Osteocyte (in vitro differentiated cells): ENCODE results near the gene ASS1. TPM values are rescaled to one million over a fixed set of nuclear protein-coding genes. Genes with fewer than 3 reads are reported as not detected.
"Not testable (repeated sequence)": the region's sequence is repeated elsewhere in the genome, so short reads cannot be mapped to it uniquely, and the experiment has no call there.

Experiments
- DNase-seq: peaks from one replicate; pipeline ENCODE4 v3.0.0; 2021; ENCODE audit warnings: mixed read lengths; ENCODE audit not compliant: unreplicated experiment; ENCODE audit errors: extremely low spot score
- H3K27ac Mint-ChIP-seq: one replicate; pipeline ENCODE4 v1.8.0; 2021; ENCODE audit warnings: mild to moderate bottlenecking, mixed read lengths; ENCODE audit not compliant: unreplicated experiment
- H3K27me3 Mint-ChIP-seq: one replicate; pipeline ENCODE4 v1.8.0; 2021; ENCODE audit warnings: mixed read lengths; ENCODE audit not compliant: unreplicated experiment
- H3K36me3 Mint-ChIP-seq: one replicate; pipeline ENCODE4 v1.8.0; 2021; ENCODE audit warnings: mixed read lengths; ENCODE audit not compliant: unreplicated experiment
- H3K4me1 Mint-ChIP-seq: one replicate; pipeline ENCODE4 v1.8.0; 2021; ENCODE audit warnings: mixed read lengths; ENCODE audit not compliant: unreplicated experiment
- H3K4me3 Mint-ChIP-seq: one replicate; pipeline ENCODE4 v1.8.0; 2021; ENCODE audit warnings: mild to moderate bottlenecking, moderate library complexity, mixed read lengths; ENCODE audit not compliant: unreplicated experiment
- H3K9me3 Mint-ChIP-seq: one replicate; pipeline ENCODE4 v1.8.0; 2021; ENCODE audit warnings: mixed read lengths; ENCODE audit not compliant: unreplicated experiment
- total RNA-seq: library from RNA; stranded (reverse); gene quantifications from 2 replicates; pipeline ENCODE4 v1.2.1, GENCODE V29; 2021
- TF ChIP-seq, protein P1 (sequence below): fragments of 200-600 bp; sonication (generic); IDR thresholded peaks from 2 replicates; pipeline ENCODE4 v1.5.0; 2021; ENCODE audit warnings: antibody characterized with exemption, mild to moderate bottlenecking, moderate library complexity

Gene ASS1
- total RNA-seq, 1 donor from 2014 or later, result 219 TPM

DNA sequence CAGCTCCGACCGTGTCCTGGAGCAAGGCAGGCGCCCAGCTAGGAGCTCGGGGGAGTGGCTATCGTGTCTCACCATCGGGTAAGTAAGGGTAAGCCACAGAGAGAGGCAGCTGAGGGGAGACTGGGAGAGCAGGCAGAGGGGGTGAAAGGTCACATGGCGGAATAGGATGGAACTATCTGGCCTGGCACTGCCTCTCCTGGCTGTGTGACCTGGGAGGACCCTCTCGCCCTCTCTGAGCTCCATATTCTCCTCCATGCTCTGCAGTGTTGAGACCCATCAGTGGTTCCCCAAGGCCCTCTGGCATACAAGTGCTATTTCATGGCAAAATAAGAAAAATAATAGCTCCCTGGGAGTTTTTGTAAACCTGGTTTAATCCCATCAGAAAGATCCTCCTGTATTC lies 43.9 kb upstream of the ASS1 start:
- no peaks in the 10 kb centered on the region for H3K4me1 Mint-ChIP-seq

DNA sequence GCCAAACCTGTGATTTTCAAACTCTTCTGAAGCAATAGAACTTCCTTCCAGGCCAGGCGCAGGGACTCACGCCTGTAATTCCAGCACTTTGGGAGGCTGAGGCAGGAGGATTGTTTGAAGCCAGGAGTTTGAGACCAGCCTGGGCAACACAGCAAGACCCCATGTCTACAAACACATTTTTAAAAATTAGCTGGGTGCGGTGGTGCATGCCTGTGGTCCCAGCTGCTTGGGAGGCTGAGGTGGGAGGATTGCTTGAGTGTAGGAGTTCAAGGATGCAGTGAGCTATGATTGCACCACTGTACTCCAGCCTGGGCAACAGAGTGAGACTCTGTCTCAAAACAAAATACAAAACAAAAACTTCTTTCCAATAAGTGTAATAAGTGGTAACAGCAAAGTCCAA lies 43.0 kb upstream of the ASS1 start:
- H3K36me3 Mint-ChIP-seq, H3K4me3 Mint-ChIP-seq, DNase-seq, H3K4me1 Mint-ChIP-seq, H3K9me3 Mint-ChIP-seq, H3K27ac Mint-ChIP-seq: not testable (repeated sequence)
- peaks cover 20% of the 10 kb centered on the region for H3K27me3 Mint-ChIP-seq

More for the DNA sequence above, 43.9 kb upstream of the ASS1 start:
- H3K9me3 Mint-ChIP-seq, result no peaks in the 10 kb centered on the region
- TF ChIP-seq, protein P1, sequence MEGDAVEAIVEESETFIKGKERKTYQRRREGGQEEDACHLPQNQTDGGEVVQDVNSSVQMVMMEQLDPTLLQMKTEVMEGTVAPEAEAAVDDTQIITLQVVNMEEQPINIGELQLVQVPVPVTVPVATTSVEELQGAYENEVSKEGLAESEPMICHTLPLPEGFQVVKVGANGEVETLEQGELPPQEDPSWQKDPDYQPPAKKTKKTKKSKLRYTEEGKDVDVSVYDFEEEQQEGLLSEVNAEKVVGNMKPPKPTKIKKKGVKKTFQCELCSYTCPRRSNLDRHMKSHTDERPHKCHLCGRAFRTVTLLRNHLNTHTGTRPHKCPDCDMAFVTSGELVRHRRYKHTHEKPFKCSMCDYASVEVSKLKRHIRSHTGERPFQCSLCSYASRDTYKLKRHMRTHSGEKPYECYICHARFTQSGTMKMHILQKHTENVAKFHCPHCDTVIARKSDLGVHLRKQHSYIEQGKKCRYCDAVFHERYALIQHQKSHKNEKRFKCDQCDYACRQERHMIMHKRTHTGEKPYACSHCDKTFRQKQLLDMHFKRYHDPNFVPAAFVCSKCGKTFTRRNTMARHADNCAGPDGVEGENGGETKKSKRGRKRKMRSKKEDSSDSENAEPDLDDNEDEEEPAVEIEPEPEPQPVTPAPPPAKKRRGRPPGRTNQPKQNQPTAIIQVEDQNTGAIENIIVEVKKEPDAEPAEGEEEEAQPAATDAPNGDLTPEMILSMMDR, result no peak
- peaks cover 20% of the 10 kb centered on the region for H3K27me3 Mint-ChIP-seq
- no peaks in the 10 kb centered on the region for H3K36me3 Mint-ChIP-seq
- no peak overlapping the region for H3K4me3 Mint-ChIP-seq
- no peak overlapping the region for H3K27ac Mint-ChIP-seq
- no peak for DNase-seq

DNA sequence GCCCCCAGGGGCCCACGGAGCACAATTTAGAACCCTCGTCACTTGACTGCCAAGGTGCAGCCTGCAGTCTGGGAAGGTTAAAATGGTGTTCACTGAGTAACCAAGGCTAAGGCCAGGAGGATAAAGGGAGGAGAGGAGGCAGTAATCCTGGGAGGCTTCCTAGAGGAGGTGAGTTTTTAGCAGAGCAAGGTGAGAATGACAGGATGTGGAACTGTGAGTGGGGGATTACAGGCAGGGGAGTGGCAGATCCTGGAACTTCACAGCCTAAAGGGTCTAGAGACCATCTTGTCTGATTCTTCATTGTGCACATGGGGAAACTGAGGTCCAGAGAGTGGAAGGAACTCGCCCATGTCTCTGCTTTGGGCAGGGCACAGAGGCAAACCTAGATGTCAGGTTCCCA lies 42.5 kb upstream of the ASS1 start:
- H3K27ac Mint-ChIP-seq, result no peak overlapping the region
- no peaks in the 10 kb centered on the region for H3K9me3 Mint-ChIP-seq

DNA sequence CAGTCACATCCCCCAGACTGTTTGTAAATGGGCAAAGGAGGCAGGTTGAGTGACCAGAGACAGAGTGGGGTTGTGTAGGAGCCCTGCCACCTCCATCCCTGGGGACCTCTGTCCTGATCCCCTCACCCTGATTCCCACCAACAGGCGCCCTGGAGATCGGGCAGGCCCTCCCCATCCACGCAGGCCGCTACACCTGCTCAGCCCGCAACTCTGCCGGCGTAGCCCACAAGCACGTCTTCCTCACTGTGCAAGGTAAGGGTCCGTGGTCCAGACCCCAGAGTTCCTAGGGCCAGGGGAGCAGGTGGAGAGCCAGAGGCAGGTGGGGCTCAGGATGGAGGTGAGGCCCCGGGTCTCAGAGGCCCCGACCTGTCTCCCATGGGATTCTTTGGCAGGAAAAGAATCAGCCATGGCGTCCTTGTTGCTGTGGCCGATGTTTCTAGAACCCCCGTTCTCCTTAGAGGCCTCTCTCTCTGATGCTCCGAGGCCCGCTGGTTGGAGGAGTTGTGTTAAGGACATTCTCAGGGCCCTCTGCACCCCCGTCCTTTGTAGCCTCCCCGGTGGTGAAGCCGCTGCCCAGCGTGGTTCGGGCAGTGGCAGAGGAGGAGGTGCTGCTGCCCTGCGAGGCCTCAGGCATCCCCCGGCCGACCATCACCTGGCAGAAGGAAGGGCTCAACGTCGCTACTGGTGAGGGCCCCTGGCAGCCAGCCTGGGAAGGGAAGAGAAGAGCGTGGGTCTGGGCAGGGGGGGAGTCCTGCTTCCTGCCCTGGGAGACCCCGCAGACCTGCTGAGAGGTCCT lies 41.9 kb upstream of the ASS1 start:
- H3K27me3 Mint-ChIP-seq, result peaks cover 20% of the 10 kb centered on the region
- H3K9me3 Mint-ChIP-seq, result no peaks in the 10 kb centered on the region
- no peaks in the 10 kb centered on the region for H3K36me3 Mint-ChIP-seq
- no peak overlapping the region for H3K27ac Mint-ChIP-seq
- DNase-seq, result no peak
- H3K4me1 Mint-ChIP-seq, result no peaks in the 10 kb centered on the region
- TF ChIP-seq, protein P1, result no peak
- H3K4me3 Mint-ChIP-seq, result no peak overlapping the region

More for the DNA sequence above, 42.5 kb upstream of the ASS1 start:
- no peaks in the 10 kb centered on the region for H3K4me1 Mint-ChIP-seq
- DNase-seq, result no peak
- no peak overlapping the region for H3K4me3 Mint-ChIP-seq
- TF ChIP-seq, protein P1, result no peak
- H3K27me3 Mint-ChIP-seq, result peaks cover 20% of the 10 kb centered on the region
- H3K36me3 Mint-ChIP-seq, result no peaks in the 10 kb centered on the region

DNA sequence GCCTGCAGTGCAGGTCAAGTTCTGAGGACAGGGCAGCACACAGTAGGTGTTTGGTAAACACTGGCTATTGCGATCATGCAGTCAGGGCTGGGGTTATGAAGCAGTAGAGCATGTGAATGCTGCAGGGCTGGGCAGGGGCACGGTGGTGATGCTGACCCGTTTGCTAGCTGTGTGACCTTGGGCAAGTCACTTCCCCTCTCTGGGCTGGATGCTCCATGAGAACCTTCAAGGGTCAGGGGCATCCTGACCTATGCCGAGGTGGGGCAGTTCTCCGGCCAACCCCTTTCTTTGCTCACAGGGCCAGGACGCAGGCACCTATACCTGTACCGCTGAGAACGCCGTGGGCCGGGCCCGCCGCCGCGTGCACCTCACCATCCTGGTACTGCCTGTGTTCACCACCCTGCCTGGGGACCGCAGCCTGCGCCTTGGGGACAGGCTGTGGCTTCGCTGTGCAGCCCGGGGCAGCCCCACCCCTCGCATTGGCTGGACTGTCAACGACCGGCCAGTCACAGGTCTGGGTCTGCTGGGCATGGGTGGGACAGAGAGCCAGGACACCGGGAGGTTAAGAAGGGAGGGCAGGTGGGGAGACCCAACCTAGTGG lies 39.0 kb upstream of the ASS1 start:
- Mint-ChIP-seq H3K36me3 (no peaks in the 10 kb centered on the region), H3K27me3 (peaks cover 23% of the 10 kb centered on the region), H3K4me1 (no peaks in the 10 kb centered on the region), H3K27ac (no peak overlapping the region), H3K9me3 (no peaks in the 10 kb centered on the region), H3K4me3 (no peak overlapping the region)
- TF ChIP-seq, protein P1, result no peak
- no peak for DNase-seq
